Gastroesophageal sphincter (tissue), 4 donors: Measurements from ENCODE around the gene ACOT6. TPM values are rescaled to one million over a fixed set of nuclear protein-coding genes. Genes with fewer than 3 reads are reported as not detected.
A peak's percentile ranks its signal among the peaks of the same experiment; 100 is the strongest.

Source experiments
- ATAC-seq: fragments of 150-250 bp; one replicate; pipeline ENCODE4 v1.9.1; 2016; ENCODE audit warnings: mild to moderate bottlenecking, moderate library complexity
- H3K27ac ChIP-seq, 4 donors: fragments of 200-600 bp; sonication (generic) in 3 of 4; 1 replicate in 3 of 4; 2 replicates in 1 of 4; pipeline ENCODE4 v1.5.1; 2016 to 2019
- H3K27me3 ChIP-seq: fragments of 200-600 bp; sonication (generic); one replicate; pipeline ENCODE4 v1.5.1; 2019
- H3K36me3 ChIP-seq, 2 donors: fragments of 200-600 bp; sonication (generic); one replicate each; pipeline ENCODE4 v1.5.1; 2019; ENCODE audit warnings: control low read depth in 1 of 2
- H3K4me1 ChIP-seq, 3 donors: fragments of 200-600 bp; sonication (generic); 1 replicate in 2 of 3; 2 replicates in 1 of 3; pipeline ENCODE4 v1.5.1; 2016 to 2019; ENCODE audit warnings: control low read depth in 2 of 3
- H3K4me3 ChIP-seq, 2 donors: fragments of 200-600 bp; sonication (generic); one replicate each; pipeline ENCODE4 v1.5.1; 2019; ENCODE audit warnings: mild to moderate bottlenecking in 1 of 2, moderate library complexity in 1 of 2
- H3K9me3 ChIP-seq, 3 donors: fragments of 200-600 bp; sonication (generic); one replicate each; pipeline ENCODE4 v1.5.1; 2017 to 2019; ENCODE audit warnings: control low read depth in 2 of 3
- EP300 ChIP-seq: sonication (generic); formaldehyde crosslinking; IDR thresholded peaks from one replicate; pipeline ENCODE4 v1.6.1; 2017; ENCODE audit warnings: antibody characterized with exemption, mild to moderate bottlenecking
- POLR2A ChIP-seq, 2 donors: fragments of 450-650 bp; IDR thresholded peaks; one replicate each; pipeline ENCODE4 v1.6.1; 2017; ENCODE audit warnings: antibody characterized with exemption in 2 of 2, mild to moderate bottlenecking in 2 of 2, moderate library complexity in 1 of 2
- POLR2AphosphoS5 ChIP-seq: sonication (generic); formaldehyde crosslinking; IDR thresholded peaks from one replicate; pipeline ENCODE4 v1.6.1; 2017; ENCODE audit warnings: antibody characterized with exemption
- WGBS, 2 donors: methylation state at CpG; one replicate each; pipeline ENCODE4 v1.1.5; 2018; ENCODE audit warnings: low coverage in 1 of 2; 5-methylcytosine and 5-hydroxymethylcytosine counted together
- total RNA-seq, 4 donors: library from RNA; depleted of rRNA; stranded (reverse); fragments of >200 nt; gene quantifications; one replicate each; pipeline ENCODE4 v1.1.0, GENCODE V29; 2016
- TF ChIP-seq, protein P1 (sequence below), 4 experiments: fragments of 200-600 bp in 2 of 4; fragments of 450-650 bp in 2 of 4; sonication (generic) in 1 of 4; IDR thresholded peaks; one replicate each; pipeline ENCODE4 v1.5.1; 2017 to 2019; ENCODE audit warnings: antibody characterized with exemption in 4 of 4, mild to moderate bottlenecking in 2 of 4, moderate library complexity in 2 of 4

ACOT6 gene
- total RNA-seq, 4 donors from 2014 or later = not detected

DNA sequence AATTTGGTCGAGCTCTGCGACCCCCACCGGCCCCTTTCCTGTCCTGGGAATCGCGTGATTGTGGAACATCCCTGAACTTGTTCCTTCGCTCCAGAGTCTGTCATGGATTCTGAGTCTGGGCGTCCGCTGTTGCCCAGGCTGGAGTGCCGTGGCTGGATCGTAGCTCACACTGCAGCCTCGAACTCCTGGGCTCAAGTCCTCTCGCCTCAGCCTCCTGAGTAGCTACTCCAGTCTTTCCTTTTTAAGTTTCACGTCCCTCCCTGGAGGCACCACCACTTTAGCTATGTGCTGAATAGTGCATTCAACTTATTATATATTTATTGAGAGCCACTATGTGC is 698 bp downstream of the ACOT6 start:
- Histone ChIP-seq H3K27ac (peak overlapping the region; percentile 72 to 92 (median 88)), H3K9me3 (no peaks in the 10 kb centered on the region), H3K4me1 (peaks cover 0 to 12% (median 0%) of the 10 kb centered on the region in 3 donors), H3K36me3 (no peaks in the 10 kb centered on the region), H3K4me3 (peak overlapping the region; percentile 53 to 77), H3K27me3 (no peaks in the 10 kb centered on the region)
- TF ChIP-seq POLR2AphosphoS5 (no peak), POLR2A (IDR thresholded peaks at IDR 0.05) (no peak), EP300 (no peak)
- TF ChIP-seq, protein P1, sequence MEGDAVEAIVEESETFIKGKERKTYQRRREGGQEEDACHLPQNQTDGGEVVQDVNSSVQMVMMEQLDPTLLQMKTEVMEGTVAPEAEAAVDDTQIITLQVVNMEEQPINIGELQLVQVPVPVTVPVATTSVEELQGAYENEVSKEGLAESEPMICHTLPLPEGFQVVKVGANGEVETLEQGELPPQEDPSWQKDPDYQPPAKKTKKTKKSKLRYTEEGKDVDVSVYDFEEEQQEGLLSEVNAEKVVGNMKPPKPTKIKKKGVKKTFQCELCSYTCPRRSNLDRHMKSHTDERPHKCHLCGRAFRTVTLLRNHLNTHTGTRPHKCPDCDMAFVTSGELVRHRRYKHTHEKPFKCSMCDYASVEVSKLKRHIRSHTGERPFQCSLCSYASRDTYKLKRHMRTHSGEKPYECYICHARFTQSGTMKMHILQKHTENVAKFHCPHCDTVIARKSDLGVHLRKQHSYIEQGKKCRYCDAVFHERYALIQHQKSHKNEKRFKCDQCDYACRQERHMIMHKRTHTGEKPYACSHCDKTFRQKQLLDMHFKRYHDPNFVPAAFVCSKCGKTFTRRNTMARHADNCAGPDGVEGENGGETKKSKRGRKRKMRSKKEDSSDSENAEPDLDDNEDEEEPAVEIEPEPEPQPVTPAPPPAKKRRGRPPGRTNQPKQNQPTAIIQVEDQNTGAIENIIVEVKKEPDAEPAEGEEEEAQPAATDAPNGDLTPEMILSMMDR (IDR thresholded peaks at IDR 0.05) = no peak
- ATAC-seq = peak; percentile 19
- WGBS, 2 donors = 0 to 6% methylated on average over 6 of the region's 13 CpGs

- 75 to 90% methylated on average over 2 to 3 of the region's 3 CpGs for WGBS, 2 donors
- peak overlapping the region in 3 of 4 donors; percentile 85 to 92 (median 92) for H3K27ac ChIP-seq
- H3K9me3 ChIP-seq = no peaks in the 10 kb centered on the region
- TF ChIP-seq POLR2A (IDR thresholded peaks at IDR 0.05) (no peak), POLR2AphosphoS5 (no peak), EP300 (no peak)
- TF ChIP-seq, protein P1 (IDR thresholded peaks at IDR 0.05) = no peak
- H3K27me3 ChIP-seq = no peaks in the 10 kb centered on the region
- H3K4me1 ChIP-seq = peaks cover 0 to 12% (median 0%) of the 10 kb centered on the region in 3 donors
- H3K36me3 ChIP-seq = no peaks in the 10 kb centered on the region
- peak overlapping the region; percentile 53 to 77 for H3K4me3 ChIP-seq
- no peak for ATAC-seq
Observed at GRCh38 chr14:73613419-73613963, 1.2 kb downstream of the ACOT6 start.

DNA sequence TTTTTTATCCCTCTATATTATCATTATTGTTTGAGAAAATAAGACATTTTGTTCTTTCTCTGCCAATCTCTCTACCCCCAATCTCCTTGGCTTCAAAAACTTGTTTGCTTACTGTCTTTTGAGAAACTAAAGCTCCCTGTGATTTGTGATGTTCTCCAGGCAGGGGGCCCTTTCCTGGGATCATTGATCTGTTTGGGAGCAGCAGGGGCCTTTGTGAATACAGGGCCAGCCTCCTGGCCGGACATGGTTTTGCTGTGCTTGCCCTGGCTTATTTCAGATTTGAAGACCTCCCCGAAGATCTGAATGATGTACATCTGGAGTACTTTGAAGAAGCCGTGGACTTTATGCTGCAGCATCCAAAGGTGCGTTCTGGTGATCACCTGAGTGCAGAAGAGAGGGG is 4.5 kb downstream of the ACOT6 start:
- Histone ChIP-seq H3K27ac (no peak overlapping the region), H3K27me3 (no peaks in the 10 kb centered on the region), H3K4me1 (peaks cover 0 to 11% (median 0%) of the 10 kb centered on the region in 3 donors), H3K4me3 (no peak overlapping the region), H3K36me3 (no peaks in the 10 kb centered on the region), H3K9me3 (no peaks in the 10 kb centered on the region)
- WGBS, 2 donors = 90% methylated on average over 2 of the region's 4 CpGs; no CpG with 5 or more reads in 1 of the 2 donors
- no peak for ATAC-seq
- TF ChIP-seq, protein P1 (IDR thresholded peaks at IDR 0.05) = no peak
- TF ChIP-seq POLR2AphosphoS5 (no peak), EP300 (no peak), POLR2A (IDR thresholded peaks at IDR 0.05) (no peak)

GRCh38 chr14:73619524-73619923 is 7.2 kb downstream of the ACOT6 start:
- ATAC-seq = no peak
- Histone ChIP-seq H3K4me3 (no peak overlapping the region), H3K27ac (no peak overlapping the region), H3K9me3 (no peaks in the 10 kb centered on the region), H3K4me1 (no peaks in the 10 kb centered on the region), H3K27me3 (no peaks in the 10 kb centered on the region), H3K36me3 (no peaks in the 10 kb centered on the region)
- no peak for TF ChIP-seq EP300
- TF ChIP-seq, protein P1 (IDR thresholded peaks at IDR 0.05) = no peak
- TF ChIP-seq POLR2AphosphoS5 = no peak
- no peak for TF ChIP-seq POLR2A (IDR thresholded peaks at IDR 0.05)
- 71 to 83% methylated on average over 1 of the region's 1 CpG for WGBS, 2 donors

DNA sequence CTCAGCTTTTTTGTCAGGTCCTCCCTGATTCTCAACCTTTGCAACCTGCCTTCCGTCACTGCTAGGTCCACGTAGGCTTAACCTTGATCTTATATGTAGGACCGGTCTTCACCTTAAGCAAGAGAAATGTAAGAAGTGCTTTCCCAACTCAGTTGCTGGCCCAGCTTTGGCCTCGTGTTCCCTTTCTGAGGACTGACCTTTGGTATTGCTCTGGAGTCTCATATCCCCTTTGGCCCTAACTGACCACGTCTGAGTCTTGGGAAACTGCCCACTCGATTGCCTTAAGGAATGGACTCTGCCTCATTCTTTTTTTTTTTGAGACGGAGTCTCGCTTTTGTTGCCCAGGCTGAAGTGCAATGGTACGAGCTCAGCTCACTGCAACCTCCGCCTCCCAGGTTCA is 8.0 kb downstream of the ACOT6 start:
- Histone ChIP-seq H3K27ac (no peak overlapping the region), H3K4me1 (no peaks in the 10 kb centered on the region), H3K27me3 (no peaks in the 10 kb centered on the region), H3K4me3 (no peak overlapping the region), H3K9me3 (no peaks in the 10 kb centered on the region), H3K36me3 (no peaks in the 10 kb centered on the region)
- TF ChIP-seq, protein P1 (IDR thresholded peaks at IDR 0.05) = no peak
- TF ChIP-seq POLR2A (IDR thresholded peaks at IDR 0.05) (no peak), POLR2AphosphoS5 (no peak), EP300 (no peak)
- WGBS, 2 donors = 80% methylated on average over 10 of the region's 10 CpGs; no CpG with 5 or more reads in 1 of the 2 donors
- no peak for ATAC-seq
